Fibroblast of skin of back (primary cell): Measurements from ENCODE around the gene FAM3D. TPM values are rescaled to one million over a fixed set of nuclear protein-coding genes. Genes with fewer than 3 reads are reported as not detected.
"Not testable (repeated sequence)": the region's sequence is repeated elsewhere in the genome, so short reads cannot be mapped to it uniquely, and the experiment has no call there.

ENCODE experiments used
- DNase-seq: peaks from one replicate; pipeline ENCODE4 v3.0.0-alpha.2; 2013
- polyA plus RNA-seq, 2 experiments: library from polyadenylated mRNA; unstranded; fragments of 120-200 nt; gene quantifications; one replicate each; pipeline ENCODE4 v1.2.1, GENCODE V29; 2013; ENCODE audit not compliant: insufficient read length in 2 of 2

FAM3D gene, protein sequence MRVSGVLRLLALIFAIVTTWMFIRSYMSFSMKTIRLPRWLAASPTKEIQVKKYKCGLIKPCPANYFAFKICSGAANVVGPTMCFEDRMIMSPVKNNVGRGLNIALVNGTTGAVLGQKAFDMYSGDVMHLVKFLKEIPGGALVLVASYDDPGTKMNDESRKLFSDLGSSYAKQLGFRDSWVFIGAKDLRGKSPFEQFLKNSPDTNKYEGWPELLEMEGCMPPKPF
- not detected for polyA plus RNA-seq (2013, experiment 1 of 2; ENCODE audit: insufficient read length)
- not detected for polyA plus RNA-seq (2013, experiment 2 of 2; ENCODE audit: insufficient read length)

DNA sequence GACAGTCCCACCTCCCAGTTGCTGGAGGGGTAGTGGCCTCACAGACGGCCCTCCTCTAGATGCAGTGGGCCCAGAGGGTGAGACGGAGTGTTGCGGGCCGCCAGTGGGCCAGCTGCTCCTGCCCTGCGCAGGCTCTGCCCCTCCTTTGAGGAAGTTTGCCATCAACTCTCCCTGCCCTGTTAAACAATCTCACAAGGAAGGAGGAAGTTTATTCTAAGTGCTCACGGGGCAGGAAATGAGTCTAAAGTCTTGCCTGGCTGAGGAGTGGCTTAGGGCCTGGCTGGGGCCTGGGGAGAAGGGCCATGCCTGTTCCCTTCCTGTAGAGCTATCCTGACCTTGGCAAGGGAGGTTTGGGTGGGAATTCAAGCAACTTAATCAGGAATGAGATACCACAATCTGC, at the start of gene FAM3D:
Gene FAM3D, minus strand, starts transcription at position 92 of the 400 bp plus-strand sequence. CDS start 11,211 bp downstream, outside the sequence.
- DNase-seq = no peak

DNA sequence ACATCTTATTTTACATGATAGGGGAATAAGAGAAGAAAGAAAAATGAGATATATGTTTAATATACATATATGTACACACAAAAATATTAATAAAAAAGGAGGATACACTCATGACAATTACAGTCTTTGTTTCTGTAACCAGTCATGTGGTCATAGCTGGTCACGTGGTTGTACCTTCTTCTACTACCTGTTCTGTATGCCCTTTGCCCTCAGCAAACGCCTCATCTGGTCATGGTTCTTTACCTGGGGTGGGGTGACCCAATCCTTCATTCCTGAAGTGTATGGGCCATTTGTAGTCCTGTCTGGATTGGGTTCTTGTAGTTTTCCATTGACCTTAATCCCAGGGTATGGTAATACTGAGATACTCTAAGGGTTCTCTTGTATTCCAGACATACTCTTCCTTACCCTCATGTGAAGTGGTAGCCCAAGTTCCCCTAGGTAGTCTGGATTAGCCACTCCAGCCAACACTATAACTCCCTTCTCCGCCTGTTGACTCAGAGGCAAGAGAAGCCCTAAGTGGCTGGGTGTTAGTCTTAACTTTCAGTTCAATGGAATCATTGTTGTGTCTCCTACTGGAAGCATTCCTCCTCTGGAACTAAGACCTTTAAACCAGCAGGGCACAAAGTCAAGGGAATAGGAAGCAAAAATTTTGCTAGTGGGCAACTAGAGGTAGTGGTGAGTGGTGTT, 47.3 kb upstream of the FAM3D start:
- DNase-seq = no peak

DNA sequence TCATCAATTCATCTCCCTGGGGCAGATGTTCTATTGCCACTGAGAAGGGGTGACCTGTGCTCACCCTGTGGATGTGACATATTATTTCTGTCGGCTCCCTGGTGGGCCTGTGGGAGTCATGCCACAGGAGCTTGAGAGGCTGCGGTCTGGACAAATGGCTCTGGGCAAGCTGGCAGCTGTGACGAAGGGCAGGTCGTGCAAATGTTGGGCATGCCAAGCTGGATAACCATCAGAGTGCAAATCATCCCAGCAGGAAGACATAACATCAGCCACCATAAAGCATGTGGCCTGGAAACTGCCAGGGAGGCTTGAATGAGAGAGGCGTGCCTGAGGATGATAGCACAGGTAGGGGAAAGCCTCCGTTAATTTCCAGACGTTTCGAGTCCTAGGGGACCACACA, 45.3 kb upstream of the FAM3D start:
- no peak for DNase-seq

DNA sequence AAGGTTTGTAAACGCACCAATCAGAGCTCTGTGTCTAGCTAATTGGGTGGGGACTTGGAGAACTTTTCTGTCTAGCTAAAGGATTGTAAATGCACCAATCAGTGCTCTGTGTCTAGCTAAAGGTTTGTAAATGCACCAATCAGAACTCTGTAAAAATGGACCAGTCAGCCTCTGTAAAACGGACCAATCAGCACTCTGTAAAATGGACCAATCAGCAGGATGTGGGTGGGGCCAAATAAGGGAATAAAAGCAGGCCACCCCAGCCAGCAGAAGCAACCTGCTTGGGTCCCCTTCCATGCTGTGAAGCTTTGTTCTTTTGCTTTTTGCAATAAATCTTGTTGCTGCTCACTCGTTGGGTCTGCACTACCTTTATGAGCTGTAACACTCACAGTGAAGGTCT, 42.4 kb upstream of the FAM3D start:
- not testable (repeated sequence) for DNase-seq

DNA sequence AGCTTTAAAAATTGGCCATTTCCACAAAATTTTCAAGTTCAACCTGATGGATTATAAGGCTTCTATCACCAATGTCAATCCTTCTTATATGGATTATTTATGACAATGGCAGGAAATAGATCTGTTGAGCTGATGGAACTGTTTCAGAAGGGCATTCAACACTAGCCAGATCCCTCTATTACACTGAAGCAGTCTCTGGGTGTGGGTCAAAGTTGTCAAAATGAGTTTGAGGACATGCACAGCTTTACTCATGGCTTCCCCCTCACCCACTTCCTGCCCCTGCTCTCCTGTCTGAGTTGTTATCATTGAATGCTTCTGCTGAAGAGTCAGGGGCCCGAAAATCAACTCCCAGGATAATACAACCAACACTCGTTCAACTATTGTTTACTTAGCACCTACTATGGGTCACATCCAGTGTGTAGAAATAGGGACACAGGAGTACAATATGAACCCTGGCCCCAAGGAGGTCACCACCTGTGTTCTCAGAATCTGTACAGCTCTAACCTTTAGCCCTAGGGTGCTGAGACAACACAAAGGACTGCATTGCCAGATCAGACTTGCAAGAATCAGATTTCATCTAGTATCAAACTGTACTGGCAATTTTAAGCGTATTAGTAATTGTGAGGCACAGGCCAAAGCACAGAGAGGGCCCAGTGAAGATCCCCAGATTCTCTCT, 41.7 kb upstream of the FAM3D start:
- DNase-seq = no peak

DNA sequence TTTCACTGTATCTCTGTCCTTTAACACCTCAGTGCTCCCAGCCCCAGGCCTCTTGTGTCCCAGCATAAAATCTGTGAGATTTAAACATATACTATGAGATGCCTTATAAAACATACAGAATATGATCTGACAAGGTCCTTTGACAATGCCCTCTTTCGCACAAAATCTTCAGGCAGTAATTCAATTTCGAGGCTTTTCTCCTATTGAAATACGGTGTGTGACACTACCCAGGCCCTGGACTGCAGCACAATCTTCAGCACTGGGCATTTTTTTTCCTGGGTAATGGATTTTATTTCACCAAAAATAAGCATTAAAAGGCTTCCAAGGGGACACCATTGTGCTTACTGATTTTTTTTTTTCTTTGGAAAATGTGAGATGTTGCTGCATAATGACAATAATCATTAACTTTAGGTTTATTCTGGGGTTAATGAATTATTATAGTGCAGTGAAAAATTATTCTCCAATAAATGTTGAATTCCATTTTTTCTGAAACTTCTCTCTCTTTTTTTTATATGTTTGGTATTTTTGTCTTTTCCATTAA, 40.9 kb upstream of the FAM3D start:
- no peak for DNase-seq

DNA sequence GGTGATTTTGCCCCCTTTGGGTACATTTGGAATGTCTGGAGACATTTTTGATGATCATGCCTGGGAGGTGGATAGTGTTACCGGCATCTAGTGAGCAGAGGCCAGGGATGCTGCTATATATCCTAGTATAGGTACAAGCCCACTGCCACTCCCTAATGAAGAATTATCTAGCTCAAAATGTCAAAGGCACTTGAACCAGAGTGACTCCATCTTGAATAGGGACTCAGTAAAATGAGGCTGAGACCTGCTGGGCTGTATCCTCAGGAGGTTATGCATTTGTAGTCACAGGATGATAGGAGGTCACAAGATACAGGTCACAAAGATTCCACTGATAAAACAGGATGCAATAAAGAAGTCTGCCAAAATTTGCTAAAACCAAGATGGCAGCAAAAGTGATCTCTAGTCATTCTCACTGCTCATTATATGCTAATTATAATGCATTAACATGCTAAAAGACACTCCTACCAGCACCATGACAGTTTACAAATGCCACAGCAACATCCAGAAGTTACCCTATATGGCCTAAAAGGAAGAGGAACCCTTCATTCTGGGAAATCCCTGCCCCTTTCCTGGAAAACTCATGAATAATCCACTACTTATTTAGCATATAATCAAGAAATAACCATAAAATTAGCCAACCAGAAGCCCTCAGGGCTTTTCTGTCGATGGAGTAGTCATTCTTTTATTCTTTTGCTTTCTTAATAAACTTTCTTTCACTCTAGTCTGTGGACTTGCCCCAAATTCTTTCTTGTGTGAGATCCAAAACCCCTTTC, 40.0 kb upstream of the FAM3D start:
- DNase-seq = no peak

DNA sequence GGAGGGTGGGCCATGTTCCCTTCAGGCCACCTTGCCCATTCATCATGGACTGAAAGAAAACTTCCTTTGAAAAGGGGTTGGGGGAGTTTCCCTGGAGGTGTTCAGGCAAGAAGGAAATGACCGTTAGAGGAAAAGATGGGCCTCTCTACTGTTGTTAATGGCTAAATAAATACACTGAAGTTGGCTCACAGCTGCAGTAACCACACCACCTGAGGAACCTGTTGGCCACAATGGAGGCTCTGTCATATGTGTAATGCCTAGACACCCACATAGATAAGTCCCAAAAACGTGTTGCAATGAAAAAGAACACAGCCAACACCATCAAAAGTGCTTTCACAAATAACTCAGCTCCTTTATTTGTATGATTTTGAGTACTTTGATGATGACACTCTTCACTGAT, 38.2 kb upstream of the FAM3D start:
- DNase-seq = no peak

DNA sequence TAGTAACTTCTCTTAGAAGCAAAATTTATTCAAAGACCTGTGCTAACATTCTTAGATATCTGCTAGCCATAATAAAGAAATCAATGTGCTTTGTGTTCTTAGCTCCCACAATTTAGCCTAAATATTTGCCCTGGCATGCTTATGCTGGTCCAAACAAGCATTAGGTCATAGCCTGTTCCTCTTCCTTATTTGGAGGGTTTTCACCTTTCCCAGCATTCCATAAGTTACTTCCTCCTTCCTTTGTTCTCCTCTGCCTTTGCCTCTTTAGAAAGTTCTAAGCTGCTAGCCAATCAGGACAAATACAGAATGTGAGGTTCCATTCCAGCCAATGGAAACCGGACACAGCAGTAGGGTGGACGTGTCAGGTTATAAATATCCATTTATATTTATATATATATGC, 37.7 kb upstream of the FAM3D start:
- not testable (repeated sequence) for DNase-seq

DNA sequence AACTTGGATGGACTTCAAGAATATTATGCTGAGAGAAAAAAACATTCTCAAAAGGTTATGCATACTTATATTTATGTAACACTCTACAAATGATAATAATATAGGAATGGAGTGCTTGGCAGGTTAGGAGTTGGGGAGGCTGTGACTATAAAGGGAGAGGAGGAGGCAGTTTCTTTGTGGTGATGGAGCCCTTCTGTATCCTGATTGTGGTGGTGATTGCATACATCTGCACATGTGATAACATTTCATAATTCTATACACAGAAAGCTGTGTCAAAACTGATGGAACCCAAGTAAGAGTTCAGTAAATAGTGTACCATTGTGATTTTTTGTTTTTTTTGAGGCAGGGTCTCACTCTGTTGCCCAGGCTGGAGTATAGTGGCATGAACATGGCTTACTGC, 31.7 kb upstream of the FAM3D start:
- DNase-seq = no peak

DNA sequence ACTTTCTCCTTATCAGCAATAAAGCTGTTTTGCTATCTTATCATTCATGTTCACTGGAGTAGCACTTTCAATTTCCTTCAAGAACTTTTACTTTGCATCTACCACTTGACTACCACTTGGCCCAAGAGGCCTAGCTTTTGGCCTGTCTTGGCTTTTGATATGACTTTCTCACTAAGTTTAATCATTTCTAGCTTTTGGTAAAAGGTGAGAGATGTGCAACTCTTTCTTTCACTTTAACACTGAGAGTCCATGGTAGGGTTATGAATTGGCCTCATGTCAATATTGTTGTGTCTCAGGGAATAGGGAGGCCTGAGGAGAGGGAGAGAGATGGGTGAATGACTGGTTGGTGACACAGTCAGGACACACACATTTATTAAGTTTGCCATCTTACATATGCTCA, 31.0 kb upstream of the FAM3D start:
- no peak for DNase-seq

DNA sequence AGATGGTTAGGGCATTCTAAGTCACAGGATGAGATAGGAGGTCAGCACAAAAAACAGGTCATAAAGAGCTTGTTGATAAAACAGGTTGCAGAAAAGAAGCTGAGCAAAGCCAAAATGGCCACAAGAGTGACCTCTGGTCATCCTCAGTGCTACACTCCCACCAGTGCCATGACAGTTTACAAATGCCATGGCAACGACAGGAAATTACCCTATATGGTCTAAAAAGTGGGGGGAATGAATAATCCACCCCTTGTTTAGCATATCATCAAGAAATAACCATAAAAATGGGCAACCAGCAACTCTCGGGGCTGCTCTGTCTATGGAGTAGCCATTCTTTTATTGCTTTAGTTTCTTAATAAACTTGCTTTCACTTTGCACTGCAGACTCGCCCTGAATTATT, 30.2 kb upstream of the FAM3D start:
- DNase-seq = not testable (repeated sequence)

DNA sequence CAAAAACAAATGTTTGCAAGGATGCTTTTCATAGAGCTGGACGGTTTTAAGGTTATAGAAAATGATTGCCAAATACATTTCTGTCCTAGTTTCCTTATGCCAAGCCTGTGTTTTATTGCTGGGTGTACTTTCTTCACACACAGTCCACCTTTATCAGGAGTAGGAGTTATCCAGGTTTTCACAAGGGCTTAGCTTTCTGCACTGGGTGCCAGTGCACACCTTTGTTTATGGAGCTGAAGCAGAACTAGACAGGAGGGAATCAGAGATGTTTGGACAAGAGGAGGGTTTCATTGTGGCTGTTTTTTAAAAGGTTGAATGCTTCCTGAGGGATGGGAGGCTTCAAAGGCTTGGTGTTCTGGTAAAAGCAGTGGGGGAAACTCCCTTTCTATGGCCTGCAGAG, 29.5 kb upstream of the FAM3D start:
- no peak for DNase-seq

DNA sequence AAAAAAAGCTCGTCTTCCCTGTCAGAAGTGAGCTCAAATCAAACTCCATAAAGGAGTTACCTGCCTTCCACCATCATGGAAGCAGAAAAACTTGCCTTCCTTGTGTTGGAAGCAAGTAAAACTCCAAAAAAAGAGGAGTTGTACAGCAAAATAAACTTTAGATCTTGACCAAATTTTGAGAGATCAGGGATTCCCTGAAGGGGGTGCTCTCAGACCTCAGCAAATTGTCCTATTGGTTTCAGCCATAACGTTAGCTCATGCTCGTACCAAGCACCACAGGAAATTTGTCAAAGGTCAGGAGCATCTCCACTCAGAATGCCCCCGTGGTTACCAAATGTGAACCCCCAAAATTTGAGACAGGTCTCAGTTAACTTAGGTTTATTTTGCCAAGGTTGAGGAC, 28.7 kb upstream of the FAM3D start:
- DNase-seq = not testable (repeated sequence)

DNA sequence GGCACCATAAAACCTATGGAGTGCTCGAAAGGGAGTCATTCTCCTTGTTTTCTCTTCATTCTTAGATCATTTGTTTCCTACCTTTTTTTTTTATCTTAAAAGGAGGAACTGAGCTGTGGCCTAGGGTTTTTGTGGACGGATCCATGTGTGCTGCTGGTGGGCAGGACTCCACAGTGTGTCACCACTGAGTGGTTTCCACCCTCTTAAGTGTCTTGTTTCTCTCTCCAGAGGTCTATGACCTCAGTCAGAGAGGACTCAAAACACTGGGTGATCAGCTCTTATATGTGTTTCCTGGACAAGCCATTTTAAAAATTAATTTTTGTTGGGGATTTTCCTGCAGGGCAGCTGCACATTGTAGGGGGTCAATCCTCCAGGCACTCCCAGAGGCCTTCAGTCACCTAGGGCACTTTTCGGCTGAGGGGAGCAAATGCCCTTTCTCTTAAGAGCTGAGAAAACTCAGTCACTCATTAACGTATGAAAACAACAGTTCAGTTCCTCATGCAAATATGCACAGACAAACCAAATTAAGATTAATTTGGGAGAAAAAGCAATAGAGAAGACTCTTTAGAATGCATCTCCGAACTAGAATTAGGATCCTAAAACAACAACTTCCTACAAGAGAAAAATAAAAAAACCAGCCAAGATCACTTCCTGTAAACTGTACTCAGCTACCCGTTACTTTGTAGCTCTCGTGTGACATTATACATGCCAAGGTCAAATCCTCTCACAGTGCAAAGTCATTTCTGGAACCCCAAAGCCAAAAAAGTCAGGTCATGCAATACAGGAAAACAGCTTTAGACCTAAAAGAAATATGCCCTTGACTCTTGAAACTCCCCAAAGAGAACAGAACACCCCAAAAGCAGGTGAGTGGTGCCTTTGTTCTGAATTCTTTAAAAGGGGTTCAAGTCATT, 27.6 kb upstream of the FAM3D start:
- DNase-seq = no peak

DNA sequence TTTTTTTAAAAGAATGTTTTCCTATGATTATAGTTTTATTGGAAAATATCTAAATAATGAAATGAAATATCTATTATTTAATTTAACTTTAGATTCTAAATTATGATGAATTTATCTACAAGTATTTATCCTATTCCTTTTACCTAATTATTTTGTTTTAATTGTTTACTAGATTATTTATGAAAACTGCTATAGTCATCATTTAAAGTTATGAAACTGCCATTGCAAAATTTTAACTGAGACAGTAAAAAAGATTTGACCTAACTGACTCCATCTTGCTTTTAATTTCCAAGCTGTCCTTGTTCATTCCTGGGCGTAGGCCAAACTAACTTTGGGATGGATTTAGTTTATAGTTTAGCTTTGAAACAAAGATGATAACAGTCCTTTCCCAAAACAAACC, 25.9 kb upstream of the FAM3D start:
- DNase-seq = no peak

DNA sequence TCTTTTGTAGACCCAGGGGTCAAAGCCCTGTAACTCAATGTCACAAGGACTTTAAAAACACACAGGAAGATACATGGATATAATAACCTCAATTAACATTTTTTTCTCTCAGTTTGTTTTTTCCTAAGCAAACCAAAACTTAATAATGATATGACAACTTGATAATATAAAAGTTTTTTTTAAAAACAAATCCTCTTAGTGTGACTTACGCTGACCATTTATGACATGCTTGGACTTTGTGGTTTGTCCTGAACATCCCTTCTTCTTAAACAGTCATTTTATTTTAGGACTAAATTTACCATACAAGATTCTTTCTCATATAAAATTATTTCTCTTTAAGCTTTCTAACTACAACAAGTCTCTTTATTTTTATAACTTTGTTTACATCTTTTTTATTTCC, 25.4 kb upstream of the FAM3D start:
- peak; percentile 4 for DNase-seq

DNA sequence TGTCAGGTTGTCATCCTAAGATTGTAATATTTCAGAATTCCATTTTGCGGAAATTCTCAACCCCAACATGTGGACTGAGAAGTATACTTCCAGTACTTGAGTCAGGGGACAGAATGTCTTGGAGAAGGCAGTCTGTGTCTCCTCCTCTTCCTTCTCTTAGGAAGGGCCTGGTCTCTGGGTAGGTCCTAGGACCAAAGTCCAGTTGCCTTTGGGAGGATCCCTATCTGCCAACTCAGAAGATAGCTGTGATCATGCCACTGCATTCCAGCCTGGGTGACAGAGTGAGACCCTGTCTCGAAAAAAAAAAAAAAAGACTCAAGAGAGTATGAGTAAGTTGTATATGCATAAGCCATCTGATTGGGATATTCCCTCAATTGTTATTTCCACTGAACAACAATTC, 23.9 kb upstream of the FAM3D start:
- DNase-seq = no peak

DNA sequence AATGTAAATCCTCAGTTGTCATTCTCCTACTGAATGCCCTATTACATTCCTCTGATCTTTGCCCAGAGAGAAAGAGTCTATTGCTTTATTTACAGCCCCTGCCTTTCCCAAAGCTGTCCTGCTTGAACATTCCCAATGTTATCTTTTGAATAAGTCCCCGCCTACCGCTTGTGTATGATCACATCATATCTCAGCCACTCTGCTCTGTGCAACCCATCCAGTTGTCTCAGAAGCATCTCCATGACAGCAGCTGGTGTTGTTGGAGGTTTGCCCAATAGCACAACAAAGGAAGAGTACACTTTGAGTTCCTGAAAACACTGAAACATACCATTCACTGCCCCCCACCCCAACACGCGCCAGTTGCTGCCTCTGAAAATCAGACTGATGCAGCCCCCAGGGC, 22.0 kb upstream of the FAM3D start:
- no peak for DNase-seq

DNA sequence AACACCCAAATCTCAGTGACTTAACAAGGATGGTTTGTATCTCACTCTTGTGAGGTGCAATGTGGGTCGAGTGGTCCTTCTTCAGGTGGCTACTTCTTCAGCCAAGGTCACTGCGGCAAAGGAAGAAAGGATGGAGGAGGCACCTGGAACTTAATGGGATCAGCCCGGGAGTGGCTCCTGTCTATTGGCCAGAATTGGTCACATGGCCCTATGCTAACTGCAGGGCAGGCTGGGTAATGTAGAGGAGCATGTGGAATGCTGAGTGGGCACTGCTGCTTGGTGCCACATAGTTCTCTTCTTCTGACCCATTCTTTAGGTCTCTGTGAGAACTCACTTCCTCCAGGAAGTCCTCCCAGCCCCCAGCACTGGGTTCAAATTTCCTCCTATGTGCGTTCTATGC, 20.3 kb upstream of the FAM3D start:
- DNase-seq = no peak

DNA sequence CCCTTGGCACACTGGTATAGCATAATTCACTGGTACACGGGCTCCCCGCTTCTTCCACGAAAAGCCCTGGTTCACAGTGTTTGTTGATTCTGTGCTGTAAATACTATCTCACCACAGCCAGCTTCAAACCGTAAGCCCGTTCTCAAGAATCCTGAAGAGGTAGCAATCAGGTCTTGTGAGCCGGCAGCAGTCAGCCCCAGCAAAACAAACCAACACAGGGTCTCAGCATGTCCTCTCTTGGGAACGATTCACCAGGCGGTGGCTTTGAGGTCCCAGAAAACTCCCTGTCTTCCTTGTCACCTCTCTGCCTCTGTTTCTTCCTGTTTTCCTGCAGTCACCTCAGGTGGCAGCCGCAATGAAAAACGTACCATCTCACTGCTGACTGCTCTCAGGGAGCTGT, 19.1 kb upstream of the FAM3D start:
- DNase-seq = no peak

DNA sequence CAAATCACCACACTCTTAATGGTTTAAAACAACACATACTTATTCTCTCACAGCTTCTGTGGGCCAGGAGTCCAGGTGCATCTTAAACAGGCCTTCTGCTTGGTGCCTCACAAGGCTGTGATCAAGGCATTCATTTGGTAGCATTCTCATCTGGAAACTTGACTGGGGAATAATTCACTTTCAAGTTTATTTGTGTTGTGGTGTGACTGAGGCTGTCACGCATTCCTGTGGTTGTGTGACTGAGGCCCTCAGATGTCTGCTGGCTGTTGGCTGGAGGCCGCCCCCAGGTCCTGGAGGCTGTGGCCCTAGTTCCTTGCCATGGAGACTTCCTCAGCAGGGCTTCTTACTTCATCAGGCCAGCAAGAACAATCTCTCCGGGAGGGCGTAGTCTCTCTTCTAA, 16.9 kb upstream of the FAM3D start:
- DNase-seq = peak; percentile 71
